Skeletal muscle tissue (tissue), 4 donors: ENCODE data around the gene SGCA. TPM values are rescaled to one million over a fixed set of nuclear protein-coding genes. Genes with fewer than 3 reads are reported as not detected.

ENCODE experiments used
- H3K27ac ChIP-seq: one replicate; pipeline ENCODE4 v1.7.0; 2013; ENCODE audit warnings: mild to moderate bottlenecking, low read depth, low read length, inconsistent platforms
- H3K27me3 ChIP-seq, 3 donors: one replicate each; pipeline ENCODE4 v1.7.0; 2013; ENCODE audit warnings: low read length in 3 of 3; ENCODE audit not compliant: control insufficient read depth in 3 of 3, insufficient read depth in 3 of 3
- H3K36me3 ChIP-seq, 3 donors: one replicate each; pipeline ENCODE4 v1.7.0; 2013; ENCODE audit warnings: low read length in 3 of 3; ENCODE audit not compliant: control insufficient read depth in 3 of 3, insufficient read depth in 3 of 3
- H3K4me1 ChIP-seq, 3 donors: one replicate each; pipeline ENCODE4 v1.7.0; 2013; ENCODE audit warnings: low read length in 3 of 3, mild to moderate bottlenecking in 3 of 3; ENCODE audit not compliant: control insufficient read depth in 3 of 3, insufficient read depth in 3 of 3
- H3K4me3 ChIP-seq, 3 donors: one replicate each; pipeline ENCODE4 v1.7.0; 2013; ENCODE audit warnings: low read length in 3 of 3
- H3K9ac ChIP-seq, 3 donors: one replicate each; pipeline ENCODE4 v1.7.0; 2013; ENCODE audit warnings: low read length in 3 of 3, mild to moderate bottlenecking in 3 of 3, moderate library complexity in 2 of 3, low read depth in 1 of 3
- H3K9me3 ChIP-seq, 3 donors: one replicate each; pipeline ENCODE4 v1.7.0; 2013; ENCODE audit warnings: low read length in 3 of 3; ENCODE audit not compliant: control insufficient read depth in 3 of 3
- total RNA-seq: library from RNA; depleted of rRNA; stranded (reverse); fragments of >200 nt; gene quantifications from one replicate; pipeline ENCODE4 v1.2.3, GENCODE V29; 2014
- donor health status: Osteomylitis.

SGCA gene
- total RNA-seq, 1 donor from 2014 or later, result 158 TPM

GRCh38 chr17:50221864-50222545, 56.2 kb downstream of the SGCA start:
- Histone ChIP-seq H3K4me3 (no peak overlapping the region), H3K36me3 (no peaks in the 10 kb centered on the region), H3K27ac (peak overlapping the region; percentile 78)

GRCh38 chr17:50222922-50223321, 57.1 kb downstream of the SGCA start:
- Histone ChIP-seq H3K9ac (no peak overlapping the region), H3K4me3 (no peak overlapping the region), H3K9me3 (no peaks in the 10 kb centered on the region), H3K27me3 (no peaks in the 10 kb centered on the region), H3K36me3 (no peaks in the 10 kb centered on the region), H3K27ac (no peak overlapping the region), H3K4me1 (peaks cover 16 to 32% (median 22%) of the 10 kb centered on the region in 3 donors)

More at GRCh38 chr17:50221864-50222545, 56.2 kb downstream of the SGCA start:
- peaks cover 16 to 32% (median 22%) of the 10 kb centered on the region in 3 donors for H3K4me1 ChIP-seq
- H3K9me3 ChIP-seq, result no peaks in the 10 kb centered on the region
- H3K27me3 ChIP-seq, result no peaks in the 10 kb centered on the region
- H3K9ac ChIP-seq, result peak overlapping the region in 1 of 3 donors; percentile 33

Other genes with a start within 250 kb of the SGCA start
- not detected for gene DLX4, start 196.8 kb upstream of the SGCA start, total RNA-seq
- not detected for gene DLX3, start 170.8 kb upstream of the SGCA start, total RNA-seq
- 27.7 TPM for gene ITGA3, start 109.9 kb upstream of the SGCA start, total RNA-seq
- gene PDK2, start 70.7 kb upstream of the SGCA start, total RNA-seq, result 18.8 TPM
- 1.0 TPM for gene SAMD14, start 35.8 kb upstream of the SGCA start, total RNA-seq
- gene PPP1R9B, start 15.3 kb upstream of the SGCA start, total RNA-seq, result 19.3 TPM
- gene COL1A1, start 35.6 kb downstream of the SGCA start, total RNA-seq, result 3,450 TPM
- gene TMEM92, start 108.5 kb downstream of the SGCA start, total RNA-seq, result not detected
- 24.0 TPM for gene XYLT2, start 180.1 kb downstream of the SGCA start, total RNA-seq
- 65.2 TPM for gene MRPL27, start 207.2 kb downstream of the SGCA start, total RNA-seq
- 2.1 TPM for gene EME1, start 207.2 kb downstream of the SGCA start, total RNA-seq
- gene LRRC59, start 231.5 kb downstream of the SGCA start, total RNA-seq, result 43.3 TPM